ENCODE data around the gene GMDS.

Gene GMDS

GRCh38 chr6:1787894-1788293 is 457.5 kb downstream of the GMDS start:
- no peak for DNase-seq

GRCh38 chr6:1786455-1787453 is 458.7 kb downstream of the GMDS start:
- DNase-seq, result peak in 1 of 2 experiments; percentile 3

- no peak for DNase-seq
Observed at GRCh38 chr6:1784422-1784884, 461.0 kb downstream of the GMDS start.

- DNase-seq, result no peak
Observed at GRCh38 chr6:1781817-1782184, 463.6 kb downstream of the GMDS start.

GRCh38 chr6:1781152-1781816 is 464.1 kb downstream of the GMDS start:
- no peak for DNase-seq

GRCh38 chr6:1780251-1780867 is 465.0 kb downstream of the GMDS start:
- DNase-seq, result no peak

GRCh38 chr6:1778686-1779235 is 466.6 kb downstream of the GMDS start:
- DNase-seq, result no peak

- no peak for DNase-seq
Observed at GRCh38 chr6:1777921-1778685, 467.3 kb downstream of the GMDS start.

- DNase-seq, result no peak
Observed at GRCh38 chr6:1775441-1775840, 470.0 kb downstream of the GMDS start.

GRCh38 chr6:1774226-1774915 is 471.0 kb downstream of the GMDS start:
- DNase-seq, result no peak

- no peak for DNase-seq
Observed at GRCh38 chr6:1773700-1774099, 471.7 kb downstream of the GMDS start.

GRCh38 chr6:1770968-1771723 is 474.3 kb downstream of the GMDS start:
- DNase-seq, result peak in 1 of 2 experiments; percentile 13

GRCh38 chr6:1770435-1770843 is 475.0 kb downstream of the GMDS start:
- DNase-seq, result no peak

GRCh38 chr6:1767481-1768246 is 477.7 kb downstream of the GMDS start:
- no peak for DNase-seq

- no peak for DNase-seq
Observed at GRCh38 chr6:1766654-1767053, 478.8 kb downstream of the GMDS start.

- DNase-seq, result no peak
Observed at GRCh38 chr6:1765160-1765903, 480.1 kb downstream of the GMDS start.

GRCh38 chr6:1764397-1764987 is 480.9 kb downstream of the GMDS start:
- DNase-seq, result no peak

- DNase-seq, result no peak
Observed at GRCh38 chr6:1763404-1763803, 482.0 kb downstream of the GMDS start.

GRCh38 chr6:1762203-1762602 is 483.2 kb downstream of the GMDS start:
- DNase-seq, result no peak

Measured in activated CD4-positive, alpha-beta T cell treated with anti-CD3 and anti-CD28 coated beads, Interleukin-2, amount 50 U/mL, for 4 hours (primary cell).